K562 (cell line): ENCODE measurements around the gene ARIH1. TPM values are rescaled to one million over a fixed set of nuclear protein-coding genes. Genes with fewer than 3 reads are reported as not detected.

Source experiments
- BRD9 ChIP-seq: fragments of 450-650 bp; IDR thresholded peaks from 2 replicates; pipeline ENCODE4 v1.6.1; 2018; ENCODE audit warnings: low read depth; ENCODE audit not compliant: partially characterized antibody
- CREB1 ChIP-seq, 2 experiments: sonication (generic) in 1 of 2; formaldehyde crosslinking in 1 of 2; IDR thresholded peaks; 2 replicates each; pipeline versions ENCODE4 v1.6.1 to v1.8.0; 2012 to 2022; ENCODE audit warnings: inconsistent platforms in 1 of 2, mild to moderate bottlenecking in 1 of 2, missing genetic modification reagents in 1 of 2, moderate library complexity in 1 of 2
- CREM ChIP-seq: IDR thresholded peaks from 2 replicates; pipeline ENCODE4 v1.6.1; 2014; ENCODE audit warnings: antibody characterized with exemption, low read depth
- ELF2 ChIP-seq: fragments of 250-450 bp; sonication (Bioruptor Pico); IDR thresholded peaks from 2 replicates; pipeline ENCODE4 v1.5.0; 2021; ENCODE audit warnings: mild to moderate bottlenecking
- HNRNPK ChIP-seq: fragments of 200-400 bp; formaldehyde crosslinking; IDR thresholded peaks from one replicate; pipeline ENCODE4 v1.6.1; 2018; ENCODE audit warnings: mild to moderate bottlenecking, low read depth, low read length; ENCODE audit not compliant: poor library complexity, severe bottlenecking
- MXI1 ChIP-seq: IDR thresholded peaks from 2 replicates; pipeline ENCODE4 v1.6.1; 2011; ENCODE audit warnings: low read depth, mild to moderate bottlenecking, improper control_type of control experiment, low read length
- PRMT5 ChIP-seq: sonication (generic); formaldehyde crosslinking; IDR thresholded peaks from 2 replicates; pipeline ENCODE4 v1.5.0; 2020; ENCODE audit warnings: missing genetic modification reagents
- SMAD4 ChIP-seq: fragments of 250-450 bp; sonication (Bioruptor Pico); conservative IDR thresholded peaks from 2 replicates; pipeline ENCODE4 v1.8.0; 2021; ENCODE audit warnings: inconsistent platforms, mild to moderate bottlenecking, moderate library complexity
- SMARCA5 ChIP-seq: fragments of 450-650 bp; IDR thresholded peaks from 2 replicates; pipeline ENCODE4 v1.6.1; 2016
- YY1 ChIP-seq, 3 experiments: IDR thresholded peaks; 2 replicates each; pipeline ENCODE4 v1.6.1; 2011; ENCODE audit warnings: low read length in 2 of 3, mild to moderate bottlenecking in 2 of 3, moderate library complexity in 2 of 3, borderline replicate concordance in 1 of 3, control low read depth in 1 of 3, low read depth in 1 of 3; ENCODE audit not compliant: insufficient read depth in 3 of 3, insufficient replicate concordance in 2 of 3, control insufficient read depth in 1 of 3, insufficient read length in 1 of 3; ENCODE audit errors: extremely low read depth in 1 of 3
- ZNF174 ChIP-seq: fragments of 250-450 bp; sonication (Bioruptor Pico); IDR thresholded peaks from 2 replicates; pipeline ENCODE4 v1.4.0; 2020; ENCODE audit warnings: mild to moderate bottlenecking
- polyA plus RNA-seq, 8 experiments: library from polyadenylated mRNA; depleted of rRNA in 4 of 8; stranded (reverse) in 5 of 8; unstranded in 3 of 8; fragments of >200 nt; fragmentation: Nextera tagmentation in 2 of 8; fragmentation: Illumina TruSeq in 1 of 8; extraction: Ambion mirVana in 2 of 8; extraction: Trizol in 1 of 8; gene quantifications; 2 replicates each; pipeline versions ENCODE4 v1.2.1 to v1.2.3, GENCODE V29; 2011 to 2014; ENCODE audit warnings: inconsistent platforms in 1 of 8, missing spikeins in 1 of 8
- total RNA-seq, 7 experiments: library from RNA; depleted of rRNA in 6 of 7; stranded (reverse); fragments of >200 nt in 6 of 7; fragmentation: Illumina TruSeq in 2 of 7; extraction: Trizol in 2 of 7; gene quantifications; 2 replicates each; pipeline versions ENCODE4 v1.2.1 to v1.2.3, GENCODE V29; 2011 to 2021; ENCODE audit warnings: low replicate concordance in 1 of 7
- TF ChIP-seq, protein P1 (sequence below): fragments of 250-450 bp; sonication (Bioruptor Pico); IDR thresholded peaks from 2 replicates; pipeline ENCODE4 v1.5.1; 2021; ENCODE audit warnings: mild to moderate bottlenecking
- TF ChIP-seq, protein P2 (sequence below): fragments of 450-650 bp; IDR thresholded peaks from 2 replicates; pipeline ENCODE4 v1.6.1; 2014; ENCODE audit warnings: low read depth, mild to moderate bottlenecking, moderate library complexity, borderline replicate concordance
- TF ChIP-seq, protein P3 (sequence below): fragments of 450-650 bp; IDR thresholded peaks from 2 replicates; pipeline ENCODE4 v1.6.1; 2018; ENCODE audit warnings: mild to moderate bottlenecking, low read depth; ENCODE audit not compliant: partially characterized antibody
- TF ChIP-seq, protein P4 (sequence below): sonication (generic); formaldehyde crosslinking; IDR thresholded peaks from 2 replicates; pipeline ENCODE4 v1.8.0; 2022; ENCODE audit warnings: missing genetic modification reagents, mild to moderate bottlenecking, borderline replicate concordance
- TF ChIP-seq, protein P5 (sequence below): sonication (generic); formaldehyde crosslinking; IDR thresholded peaks from 2 replicates; pipeline ENCODE4 v1.8.0; 2022; ENCODE audit warnings: mild to moderate bottlenecking, low read depth, missing genetic modification reagents
- TF ChIP-seq, protein P6 (sequence below): sonication (generic); formaldehyde crosslinking; IDR thresholded peaks from 2 replicates; pipeline ENCODE4 v1.8.0; 2022; ENCODE audit warnings: mild to moderate bottlenecking, missing genetic modification reagents

ARIH1 gene
- total and polyA plus RNA-seq, 9 of the 15 experiments (the other 6 are each of a cell fraction or from before 2014, with no cell fraction given): 17.7 to 125 (median 31.4) TPM

DNA sequence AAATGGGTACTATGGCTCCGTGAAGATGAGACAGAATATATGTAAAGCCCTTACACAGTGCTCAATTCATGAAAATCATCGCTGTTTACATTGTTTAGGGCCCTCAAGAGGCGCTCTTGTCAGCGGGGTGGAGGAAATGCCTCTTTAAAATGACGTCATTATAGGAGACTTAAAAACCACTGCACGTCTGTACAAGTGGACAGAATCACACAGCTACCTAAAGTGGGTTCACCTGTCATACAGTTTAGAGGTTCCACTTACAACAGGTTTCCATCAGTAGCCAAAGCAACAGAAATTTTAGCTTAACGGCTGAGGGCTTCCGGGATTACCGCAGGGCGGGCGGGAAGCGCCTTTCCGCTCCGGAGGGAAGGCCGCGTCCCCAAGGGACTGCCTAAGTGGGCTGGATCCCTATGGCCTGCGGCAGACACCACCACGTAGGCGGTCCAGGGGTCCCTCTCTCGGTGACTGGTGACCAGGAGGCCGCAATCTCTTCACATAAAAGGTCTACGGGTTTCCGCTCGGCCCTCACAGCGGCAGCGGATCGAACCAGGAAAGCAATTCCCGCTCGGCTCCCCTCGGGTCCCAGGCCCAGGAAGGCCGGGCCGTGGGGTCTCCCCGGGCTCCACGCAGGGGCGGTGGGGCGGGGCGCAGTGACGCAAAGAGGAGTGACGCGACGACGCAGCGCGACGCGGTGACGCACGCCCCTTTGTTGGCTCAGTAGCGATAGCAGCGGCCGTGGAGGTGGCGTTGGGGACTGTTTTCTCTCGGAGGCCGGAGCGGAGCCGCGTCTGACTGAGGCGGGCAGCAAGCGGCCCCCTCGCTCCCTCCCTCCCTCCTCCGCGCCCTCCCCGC, at the start of gene ARIH1 (continued):
- peak; percentile 97 for TF ChIP-seq CREM
- TF ChIP-seq, protein P1, sequence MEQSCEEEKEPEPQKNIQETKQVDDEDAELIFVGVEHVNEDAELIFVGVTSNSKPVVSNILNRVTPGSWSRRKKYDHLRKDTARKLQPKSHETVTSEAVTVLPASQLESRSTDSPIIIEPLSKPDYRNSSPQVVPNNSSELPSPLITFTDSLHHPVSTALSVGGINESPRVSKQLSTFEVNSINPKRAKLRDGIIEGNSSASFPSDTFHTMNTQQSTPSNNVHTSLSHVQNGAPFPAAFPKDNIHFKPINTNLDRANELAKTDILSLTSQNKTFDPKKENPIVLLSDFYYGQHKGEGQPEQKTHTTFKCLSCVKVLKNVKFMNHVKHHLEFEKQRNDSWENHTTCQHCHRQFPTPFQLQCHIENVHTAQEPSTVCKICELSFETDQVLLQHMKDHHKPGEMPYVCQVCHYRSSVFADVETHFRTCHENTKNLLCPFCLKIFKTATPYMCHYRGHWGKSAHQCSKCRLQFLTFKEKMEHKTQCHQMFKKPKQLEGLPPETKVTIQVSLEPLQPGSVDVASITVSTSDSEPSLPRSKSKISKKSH: no peak
- no peak for TF ChIP-seq ZNF174 (CRISPR knock-in tag)
- TF ChIP-seq SMAD4: peak; percentile 69
- TF ChIP-seq ELF2 (CRISPR knock-in tag): peak; percentile 76; the same call in 1 of the 2 replicates
- TF ChIP-seq, protein P2, sequence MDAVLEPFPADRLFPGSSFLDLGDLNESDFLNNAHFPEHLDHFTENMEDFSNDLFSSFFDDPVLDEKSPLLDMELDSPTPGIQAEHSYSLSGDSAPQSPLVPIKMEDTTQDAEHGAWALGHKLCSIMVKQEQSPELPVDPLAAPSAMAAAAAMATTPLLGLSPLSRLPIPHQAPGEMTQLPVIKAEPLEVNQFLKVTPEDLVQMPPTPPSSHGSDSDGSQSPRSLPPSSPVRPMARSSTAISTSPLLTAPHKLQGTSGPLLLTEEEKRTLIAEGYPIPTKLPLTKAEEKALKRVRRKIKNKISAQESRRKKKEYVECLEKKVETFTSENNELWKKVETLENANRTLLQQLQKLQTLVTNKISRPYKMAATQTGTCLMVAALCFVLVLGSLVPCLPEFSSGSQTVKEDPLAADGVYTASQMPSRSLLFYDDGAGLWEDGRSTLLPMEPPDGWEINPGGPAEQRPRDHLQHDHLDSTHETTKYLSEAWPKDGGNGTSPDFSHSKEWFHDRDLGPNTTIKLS: peak; percentile 85; the same call in 1 of the 2 replicates
- TF ChIP-seq MXI1: 0 out of 2 replicates have a peak, but pooled peaks have one; percentile 56
- TF ChIP-seq, protein P3, sequence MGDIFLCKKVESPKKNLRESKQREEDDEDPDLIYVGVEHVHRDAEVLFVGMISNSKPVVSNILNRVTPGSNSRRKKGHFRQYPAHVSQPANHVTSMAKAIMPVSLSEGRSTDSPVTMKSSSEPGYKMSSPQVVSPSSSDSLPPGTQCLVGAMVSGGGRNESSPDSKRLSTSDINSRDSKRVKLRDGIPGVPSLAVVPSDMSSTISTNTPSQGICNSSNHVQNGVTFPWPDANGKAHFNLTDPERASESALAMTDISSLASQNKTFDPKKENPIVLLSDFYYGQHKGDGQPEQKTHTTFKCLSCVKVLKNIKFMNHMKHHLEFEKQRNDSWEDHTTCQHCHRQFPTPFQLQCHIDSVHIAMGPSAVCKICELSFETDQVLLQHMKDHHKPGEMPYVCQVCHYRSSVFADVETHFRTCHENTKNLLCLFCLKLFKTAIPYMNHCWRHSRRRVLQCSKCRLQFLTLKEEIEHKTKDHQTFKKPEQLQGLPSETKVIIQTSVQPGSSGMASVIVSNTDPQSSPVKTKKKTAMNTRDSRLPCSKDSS: no peak
- TF ChIP-seq SMARCA5: no peak
- TF ChIP-seq, protein P4, sequence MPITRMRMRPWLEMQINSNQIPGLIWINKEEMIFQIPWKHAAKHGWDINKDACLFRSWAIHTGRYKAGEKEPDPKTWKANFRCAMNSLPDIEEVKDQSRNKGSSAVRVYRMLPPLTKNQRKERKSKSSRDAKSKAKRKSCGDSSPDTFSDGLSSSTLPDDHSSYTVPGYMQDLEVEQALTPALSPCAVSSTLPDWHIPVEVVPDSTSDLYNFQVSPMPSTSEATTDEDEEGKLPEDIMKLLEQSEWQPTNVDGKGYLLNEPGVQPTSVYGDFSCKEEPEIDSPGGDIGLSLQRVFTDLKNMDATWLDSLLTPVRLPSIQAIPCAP (CRISPR knock-in tag): peak; percentile 55; the same call in 1 of the 2 replicates
- peak; percentile 81 for TF ChIP-seq BRD9
- TF ChIP-seq, protein P5, sequence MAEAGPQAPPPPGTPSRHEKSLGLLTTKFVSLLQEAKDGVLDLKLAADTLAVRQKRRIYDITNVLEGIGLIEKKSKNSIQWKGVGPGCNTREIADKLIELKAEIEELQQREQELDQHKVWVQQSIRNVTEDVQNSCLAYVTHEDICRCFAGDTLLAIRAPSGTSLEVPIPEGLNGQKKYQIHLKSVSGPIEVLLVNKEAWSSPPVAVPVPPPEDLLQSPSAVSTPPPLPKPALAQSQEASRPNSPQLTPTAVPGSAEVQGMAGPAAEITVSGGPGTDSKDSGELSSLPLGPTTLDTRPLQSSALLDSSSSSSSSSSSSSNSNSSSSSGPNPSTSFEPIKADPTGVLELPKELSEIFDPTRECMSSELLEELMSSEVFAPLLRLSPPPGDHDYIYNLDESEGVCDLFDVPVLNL: peak; percentile 62; the same call in 1 of the 2 replicates
- 0 out of 2 replicates have a peak, but pooled peaks have one; percentile 26 for TF ChIP-seq PRMT5 (CRISPR knock-in tag)
- TF ChIP-seq, protein P6, sequence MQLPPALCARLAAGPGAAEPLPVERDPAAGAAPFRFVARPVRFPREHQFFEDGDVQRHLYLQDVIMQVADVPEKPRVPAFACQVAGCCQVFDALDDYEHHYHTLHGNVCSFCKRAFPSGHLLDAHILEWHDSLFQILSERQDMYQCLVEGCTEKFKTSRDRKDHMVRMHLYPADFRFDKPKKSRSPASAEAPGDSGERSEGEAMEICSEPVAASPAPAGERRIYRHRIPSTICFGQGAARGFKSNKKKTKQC (CRISPR knock-in tag): no peak; the same call in none of the 2 replicates
- peak; percentile 97 for TF ChIP-seq CREB1 (IDR thresholded peaks at IDR 0.05)
- peak; percentile 96 for TF ChIP-seq CREB1 (CRISPR knock-in tag; IDR thresholded peaks at IDR 0.05)
- peak in 2 of 3 experiments; percentile 35 to 57 for TF ChIP-seq YY1 (IDR thresholded peaks at IDR 0.05; ENCODE audit: borderline replicate concordance in 1 of 3, control insufficient read depth in 1 of 3, extremely low read depth in 1 of 3, insufficient read depth in 3 of 3, insufficient read length in 1 of 3, insufficient replicate concordance in 2 of 3, low read depth in 1 of 3, low read length in 2 of 3)
- no peak for TF ChIP-seq HNRNPK
